Measurements from ENCODE around the gene CDHR2.

Gene CDHR2

GRCh38 chr5:176624938-176625337 is 75.8 kb downstream of the CDHR2 start:
- peaks cover 27% of the 10 kb centered on the region for H3K27me3 ChIP-seq (ENCODE audit: insufficient read depth, low read length)
- H2AK5ac ChIP-seq (ENCODE audit: low read length) = no peak overlapping the region
- H2BK12ac ChIP-seq (ENCODE audit: low read length) = no peak overlapping the region
- H3K23ac ChIP-seq (ENCODE audit: low read length) = no peak overlapping the region
- DNase-seq = no peak
- no peak overlapping the region for H3K4ac ChIP-seq (ENCODE audit: low read depth, low read length)
- no peak overlapping the region for H2AFZ ChIP-seq (ENCODE audit: insufficient read depth, low read length, poor library complexity)
- no peak overlapping the region for H4K91ac ChIP-seq (ENCODE audit: low read depth, low read length)
- no peak overlapping the region for H4K8ac ChIP-seq (ENCODE audit: low read depth, low read length)
- peak overlapping the region; percentile 12 for H3K9ac ChIP-seq (ENCODE audit: low read length)
- H3K9me3 ChIP-seq (ENCODE audit: insufficient read depth, low read depth, low read length) = peaks cover 6% of the 10 kb centered on the region
- no peak overlapping the region for H3K4me2 ChIP-seq (ENCODE audit: low read length)
- H3K79me1 ChIP-seq (ENCODE audit: low read length) = no peaks in the 10 kb centered on the region
- H3K79me2 ChIP-seq (ENCODE audit: control insufficient read depth, insufficient read depth, low read length, poor library complexity) = no peaks in the 10 kb centered on the region
- no peak overlapping the region for H3K4me3 ChIP-seq (ENCODE audit: low read depth, low read length)
- no peak overlapping the region for H3K14ac ChIP-seq (ENCODE audit: low read length)
- no peaks in the 10 kb centered on the region for H3K36me3 ChIP-seq (ENCODE audit: control insufficient read depth in 1 of 2, insufficient read depth in 2 of 2, low read length in 2 of 2)
- H4K12ac ChIP-seq (ENCODE audit: low read depth, low read length) = no peak overlapping the region
- no peak overlapping the region for H3K18ac ChIP-seq (ENCODE audit: low read length)
- H2BK120ac ChIP-seq (ENCODE audit: insufficient read depth, low read length, poor library complexity) = no peak overlapping the region
- H2BK5ac ChIP-seq (ENCODE audit: low read depth, low read length, poor library complexity) = no peak overlapping the region
- peaks cover 0 to 3% of the 10 kb centered on the region in 2 experiments for H3K4me1 ChIP-seq (ENCODE audit: control insufficient read depth in 1 of 2, insufficient read depth in 2 of 2, low read length in 2 of 2)
- WGBS (ENCODE audit: extremely low coverage, insufficient coverage, insufficient read length) = no CpG with 5 or more reads among the region's 9 CpGs
- no peak overlapping the region for H3K27ac ChIP-seq (ENCODE audit: low read depth, low read length)

- Histone ChIP-seq H3K9me3 (ENCODE audit: insufficient read depth, low read depth, low read length) (peaks cover 4% of the 10 kb centered on the region), H2AK5ac (ENCODE audit: low read length) (no peak overlapping the region), H3K4ac (ENCODE audit: low read depth, low read length) (no peak overlapping the region), H3K9ac (ENCODE audit: low read length) (no peak overlapping the region), H2AFZ (ENCODE audit: insufficient read depth, low read length, poor library complexity) (no peak overlapping the region), H3K79me2 (ENCODE audit: control insufficient read depth, insufficient read depth, low read length, poor library complexity) (no peaks in the 10 kb centered on the region), H3K18ac (ENCODE audit: low read length) (no peak overlapping the region), H4K12ac (ENCODE audit: low read depth, low read length) (no peak overlapping the region), H3K27ac (ENCODE audit: low read depth, low read length) (no peak overlapping the region), H4K91ac (ENCODE audit: low read depth, low read length) (no peak overlapping the region), H3K36me3 (ENCODE audit: control insufficient read depth in 1 of 2, insufficient read depth in 2 of 2, low read length in 2 of 2) (no peaks in the 10 kb centered on the region), H3K27me3 (ENCODE audit: insufficient read depth, low read length) (peaks cover 26% of the 10 kb centered on the region), H3K14ac (ENCODE audit: low read length) (no peak overlapping the region), H3K4me2 (ENCODE audit: low read length) (no peak overlapping the region), H3K4me1 (ENCODE audit: control insufficient read depth in 1 of 2, insufficient read depth in 2 of 2, low read length in 2 of 2) (peaks cover 0 to 6% of the 10 kb centered on the region in 2 experiments), H4K8ac (ENCODE audit: low read depth, low read length) (no peak overlapping the region), H2BK120ac (ENCODE audit: insufficient read depth, low read length, poor library complexity) (no peak overlapping the region), H3K4me3 (ENCODE audit: low read depth, low read length) (no peak overlapping the region), H3K23ac (ENCODE audit: low read length) (no peak overlapping the region), H3K79me1 (ENCODE audit: low read length) (no peaks in the 10 kb centered on the region), H2BK5ac (ENCODE audit: low read depth, low read length, poor library complexity) (no peak overlapping the region), H2BK12ac (ENCODE audit: low read length) (no peak overlapping the region)
- DNase-seq = no peak
- no CpG with 5 or more reads among the region's 2 CpGs for WGBS (ENCODE audit: extremely low coverage, insufficient coverage, insufficient read length)
Measured at GRCh38 chr5:176625512-176625911, 76.4 kb downstream of the CDHR2 start.

- H3K18ac ChIP-seq (ENCODE audit: low read length) = no peak overlapping the region
- H3K9ac ChIP-seq (ENCODE audit: low read length) = no peak overlapping the region
- H3K14ac ChIP-seq (ENCODE audit: low read length) = no peak overlapping the region
- H3K9me3 ChIP-seq (ENCODE audit: insufficient read depth, low read depth, low read length) = peaks cover 4% of the 10 kb centered on the region
- WGBS (ENCODE audit: extremely low coverage, insufficient coverage, insufficient read length) = no CpG with 5 or more reads among the region's 25 CpGs
- H3K23ac ChIP-seq (ENCODE audit: low read length) = no peak overlapping the region
- no peak overlapping the region for H3K4me2 ChIP-seq (ENCODE audit: low read length)
- no peaks in the 10 kb centered on the region for H3K79me2 ChIP-seq (ENCODE audit: control insufficient read depth, insufficient read depth, low read length, poor library complexity)
- H4K91ac ChIP-seq (ENCODE audit: low read depth, low read length) = no peak overlapping the region
- H3K4me3 ChIP-seq (ENCODE audit: low read depth, low read length) = no peak overlapping the region
- H3K79me1 ChIP-seq (ENCODE audit: low read length) = no peaks in the 10 kb centered on the region
- H2BK12ac ChIP-seq (ENCODE audit: low read length) = no peak overlapping the region
- no peak overlapping the region for H2BK5ac ChIP-seq (ENCODE audit: low read depth, low read length, poor library complexity)
- no peak for DNase-seq
- no peaks in the 10 kb centered on the region for H3K36me3 ChIP-seq (ENCODE audit: control insufficient read depth in 1 of 2, insufficient read depth in 2 of 2, low read length in 2 of 2)
- H2AFZ ChIP-seq (ENCODE audit: insufficient read depth, low read length, poor library complexity) = no peak overlapping the region
- H3K4me1 ChIP-seq (ENCODE audit: control insufficient read depth in 1 of 2, insufficient read depth in 2 of 2, low read length in 2 of 2) = peaks cover 0 to 6% of the 10 kb centered on the region in 2 experiments
- no peak overlapping the region for H2AK5ac ChIP-seq (ENCODE audit: low read length)
- H4K12ac ChIP-seq (ENCODE audit: low read depth, low read length) = no peak overlapping the region
- no peak overlapping the region for H2BK120ac ChIP-seq (ENCODE audit: insufficient read depth, low read length, poor library complexity)
- H4K8ac ChIP-seq (ENCODE audit: low read depth, low read length) = no peak overlapping the region
- H3K27me3 ChIP-seq (ENCODE audit: insufficient read depth, low read length) = peaks cover 30% of the 10 kb centered on the region
- H3K4ac ChIP-seq (ENCODE audit: low read depth, low read length) = no peak overlapping the region
- no peak overlapping the region for H3K27ac ChIP-seq (ENCODE audit: low read depth, low read length)
Measured at GRCh38 chr5:176625966-176626875, 77.1 kb downstream of the CDHR2 start.

GRCh38 chr5:176626876-176627236 is 77.7 kb downstream of the CDHR2 start:
- Histone ChIP-seq H3K27ac (ENCODE audit: low read depth, low read length) (no peak overlapping the region), H3K36me3 (ENCODE audit: control insufficient read depth in 1 of 2, insufficient read depth in 2 of 2, low read length in 2 of 2) (no peaks in the 10 kb centered on the region), H3K9me3 (ENCODE audit: insufficient read depth, low read depth, low read length) (peaks cover 4% of the 10 kb centered on the region), H4K12ac (ENCODE audit: low read depth, low read length) (no peak overlapping the region), H3K9ac (ENCODE audit: low read length) (no peak overlapping the region), H4K8ac (ENCODE audit: low read depth, low read length) (no peak overlapping the region), H3K27me3 (ENCODE audit: insufficient read depth, low read length) (peaks cover 34% of the 10 kb centered on the region), H2AK5ac (ENCODE audit: low read length) (no peak overlapping the region), H2BK12ac (ENCODE audit: low read length) (no peak overlapping the region), H3K4me2 (ENCODE audit: low read length) (no peak overlapping the region), H4K91ac (ENCODE audit: low read depth, low read length) (no peak overlapping the region), H3K4me3 (ENCODE audit: low read depth, low read length) (no peak overlapping the region), H2BK120ac (ENCODE audit: insufficient read depth, low read length, poor library complexity) (no peak overlapping the region), H2BK5ac (ENCODE audit: low read depth, low read length, poor library complexity) (no peak overlapping the region), H3K79me2 (ENCODE audit: control insufficient read depth, insufficient read depth, low read length, poor library complexity) (no peaks in the 10 kb centered on the region), H3K14ac (ENCODE audit: low read length) (no peak overlapping the region), H3K18ac (ENCODE audit: low read length) (no peak overlapping the region), H3K79me1 (ENCODE audit: low read length) (no peaks in the 10 kb centered on the region), H3K23ac (ENCODE audit: low read length) (no peak overlapping the region), H3K4ac (ENCODE audit: low read depth, low read length) (no peak overlapping the region), H2AFZ (ENCODE audit: insufficient read depth, low read length, poor library complexity) (no peak overlapping the region), H3K4me1 (ENCODE audit: control insufficient read depth in 1 of 2, insufficient read depth in 2 of 2, low read length in 2 of 2) (peaks cover 0 to 6% of the 10 kb centered on the region in 2 experiments)
- no peak for DNase-seq
- WGBS (ENCODE audit: extremely low coverage, insufficient coverage, insufficient read length) = no CpG with 5 or more reads among the region's 7 CpGs
